Fibroblast of villous mesenchyme (primary cell): ENCODE results near the gene S100A16. TPM values are rescaled to one million over a fixed set of nuclear protein-coding genes. Genes with fewer than 3 reads are reported as not detected.

ENCODE experiments used
- DNase-seq: peaks from one replicate; pipeline ENCODE4 v3.0.0-alpha.2; 2010; ENCODE audit warnings: low read depth
- H3K4me3 ChIP-seq: 2 replicates; pipeline ENCODE4 v1.5.1; 2011; ENCODE audit warnings: low read depth, mild to moderate bottlenecking, low read length
- total RNA-seq: library from RNA; depleted of rRNA; stranded (reverse); fragments of >200 nt; gene quantifications from 2 replicates; pipeline ENCODE4 v1.2.3, GENCODE V29; 2012
- TF ChIP-seq, protein P1 (sequence below): IDR thresholded peaks from 2 replicates; pipeline ENCODE4 v1.5.1; 2012; ENCODE audit warnings: low read depth, mild to moderate bottlenecking, low read length; ENCODE audit not compliant: insufficient read depth

The S100A16 gene
- total RNA-seq, 1 donor: 206 TPM

DNA sequence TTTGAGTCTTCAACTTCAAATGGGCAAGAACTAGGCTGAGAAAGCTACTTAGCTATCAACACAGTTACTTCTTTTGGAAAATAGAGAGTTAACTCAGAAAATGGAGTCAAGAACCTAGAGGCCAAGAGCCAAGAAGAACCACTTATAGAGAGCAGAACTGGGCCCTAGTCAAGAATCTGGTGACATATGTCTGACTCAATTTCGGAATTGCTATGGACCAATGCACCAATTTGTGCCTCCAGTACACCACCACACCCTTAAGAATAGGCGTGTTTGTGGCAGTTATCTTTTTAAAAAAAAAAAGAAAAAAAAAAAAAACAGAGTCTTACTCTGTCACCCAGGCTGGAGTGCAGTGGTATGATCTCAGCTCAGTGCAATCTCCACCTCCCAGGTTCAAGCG, 55.1 kb downstream of the S100A16 start:
- no peak for DNase-seq
- TF ChIP-seq, protein P1, sequence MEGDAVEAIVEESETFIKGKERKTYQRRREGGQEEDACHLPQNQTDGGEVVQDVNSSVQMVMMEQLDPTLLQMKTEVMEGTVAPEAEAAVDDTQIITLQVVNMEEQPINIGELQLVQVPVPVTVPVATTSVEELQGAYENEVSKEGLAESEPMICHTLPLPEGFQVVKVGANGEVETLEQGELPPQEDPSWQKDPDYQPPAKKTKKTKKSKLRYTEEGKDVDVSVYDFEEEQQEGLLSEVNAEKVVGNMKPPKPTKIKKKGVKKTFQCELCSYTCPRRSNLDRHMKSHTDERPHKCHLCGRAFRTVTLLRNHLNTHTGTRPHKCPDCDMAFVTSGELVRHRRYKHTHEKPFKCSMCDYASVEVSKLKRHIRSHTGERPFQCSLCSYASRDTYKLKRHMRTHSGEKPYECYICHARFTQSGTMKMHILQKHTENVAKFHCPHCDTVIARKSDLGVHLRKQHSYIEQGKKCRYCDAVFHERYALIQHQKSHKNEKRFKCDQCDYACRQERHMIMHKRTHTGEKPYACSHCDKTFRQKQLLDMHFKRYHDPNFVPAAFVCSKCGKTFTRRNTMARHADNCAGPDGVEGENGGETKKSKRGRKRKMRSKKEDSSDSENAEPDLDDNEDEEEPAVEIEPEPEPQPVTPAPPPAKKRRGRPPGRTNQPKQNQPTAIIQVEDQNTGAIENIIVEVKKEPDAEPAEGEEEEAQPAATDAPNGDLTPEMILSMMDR: no peak
- H3K4me3 ChIP-seq: no peak overlapping the region

Other genes with a start within 250 kb of the S100A16 start
- gene S100A12, start 237.5 kb downstream of the S100A16 start, total RNA-seq: not detected in 2 replicates
- not detected in 2 replicates for gene S100A8, start 222.1 kb downstream of the S100A16 start, total RNA-seq
- gene S100A7A, start 196.6 kb downstream of the S100A16 start, total RNA-seq: not detected in 2 replicates
- gene S100A7, start 152.5 kb downstream of the S100A16 start, total RNA-seq: not detected in 2 replicates
- gene S100A6, start 77.1 kb downstream of the S100A16 start, total RNA-seq: 1,018 and 1,040 TPM in 2 replicates
- gene S100A5, start 72.2 kb downstream of the S100A16 start, total RNA-seq: 0.32 TPM in 1 of 2 replicates, not detected in the other
- 165 and 507 TPM in 2 replicates for gene S100A4, start 67.3 kb downstream of the S100A16 start, total RNA-seq
- 18.0 and 20.3 TPM in 2 replicates for gene S100A3, start 63.9 kb downstream of the S100A16 start, total RNA-seq
- gene S100A2, start 47.3 kb downstream of the S100A16 start, total RNA-seq: 0.97 and 2.2 TPM in 2 replicates
- not detected in 2 replicates for gene S100A14, start 3.2 kb upstream of the S100A16 start, total RNA-seq
- 160 and 178 TPM in 2 replicates for gene S100A13, start 14.4 kb upstream of the S100A16 start, total RNA-seq
- gene S100A1, start 15.3 kb upstream of the S100A16 start, total RNA-seq: not detected in 2 replicates
- gene CHTOP, start 20.9 kb upstream of the S100A16 start, total RNA-seq: 41.9 and 47.9 TPM in 2 replicates
- 55.7 and 66.1 TPM in 2 replicates for gene SNAPIN, start 45.6 kb upstream of the S100A16 start, total RNA-seq
- gene ILF2, start 57.9 kb upstream of the S100A16 start, total RNA-seq: 149 and 213 TPM in 2 replicates
- 1.6 and 3.9 TPM in 2 replicates for gene NPR1, start 65.6 kb upstream of the S100A16 start, total RNA-seq
- gene INTS3, start 114.9 kb upstream of the S100A16 start, total RNA-seq: 37.0 and 51.4 TPM in 2 replicates
- gene SLC27A3, start 162.3 kb upstream of the S100A16 start, total RNA-seq: 6.9 and 14.8 TPM in 2 replicates